8988T (cell line): ENCODE measurements around the gene CCSER2.
A peak's percentile ranks its signal among the peaks of the same experiment; 100 is the strongest.
"Not testable (repeated sequence)": the region's sequence is repeated elsewhere in the genome, so short reads cannot be mapped to it uniquely, and the experiment has no call there.

Source experiments
- DNase-seq: peaks from one replicate; pipeline ENCODE4 v3.0.0; 2011

The CCSER2 gene

DNA sequence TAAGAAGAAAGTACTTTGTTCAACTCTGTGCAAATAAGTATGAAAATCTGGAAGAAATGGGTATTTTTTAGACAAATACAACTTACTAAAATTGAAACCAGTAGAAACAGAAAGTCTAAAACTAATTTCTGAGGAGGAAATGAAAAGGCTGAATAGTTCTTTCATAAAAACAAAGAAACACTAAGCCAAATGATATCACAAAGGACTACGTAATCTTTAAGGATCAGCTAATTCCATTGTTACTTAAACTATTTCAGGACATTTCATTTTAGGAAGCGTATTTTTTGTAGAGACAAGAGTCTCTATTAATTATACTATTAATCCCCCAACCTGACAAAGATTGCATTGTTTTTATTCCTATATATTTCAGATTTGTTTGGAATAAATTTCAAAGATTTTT lies 11.2 kb upstream of the CCSER2 start:
- no peak for DNase-seq

DNA sequence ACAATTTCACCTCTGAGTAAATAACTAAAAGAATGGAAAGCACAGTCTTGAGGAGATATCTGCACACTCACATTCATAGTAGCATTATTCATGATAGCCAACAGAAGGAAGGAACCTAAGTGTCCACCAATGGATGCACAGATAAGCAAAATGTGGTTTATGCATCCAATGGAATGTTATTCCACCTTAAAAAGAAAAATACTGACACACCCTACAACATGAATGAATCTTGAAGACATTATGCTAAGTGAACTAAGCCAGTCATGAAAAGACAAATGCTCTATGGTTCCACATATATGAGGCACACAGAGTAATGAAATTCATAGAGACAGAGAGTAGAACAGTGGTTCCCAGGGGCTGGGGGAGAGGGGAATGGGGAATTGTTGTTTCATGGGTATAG lies 6.5 kb upstream of the CCSER2 start:
- DNase-seq = no peak

DNA sequence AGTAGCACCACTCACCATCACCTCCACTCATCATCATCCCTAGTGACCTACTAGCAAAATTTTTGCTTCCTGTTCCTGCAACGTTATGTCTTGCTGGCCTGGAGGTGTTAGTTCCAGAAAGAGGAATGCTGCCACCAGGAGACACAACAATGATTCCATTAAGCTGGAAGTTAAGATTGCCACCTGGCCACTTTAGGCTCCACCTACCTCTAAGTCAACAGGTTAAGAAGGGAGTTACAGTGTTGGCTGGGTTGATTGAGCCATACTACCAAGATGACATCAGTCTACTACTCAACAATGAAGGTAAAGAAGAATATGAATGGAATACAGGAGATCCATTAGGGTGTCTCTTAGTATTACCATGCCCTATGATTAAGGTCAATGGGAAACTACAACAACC lies 4.8 kb upstream of the CCSER2 start:
- DNase-seq = not testable (repeated sequence)

DNA sequence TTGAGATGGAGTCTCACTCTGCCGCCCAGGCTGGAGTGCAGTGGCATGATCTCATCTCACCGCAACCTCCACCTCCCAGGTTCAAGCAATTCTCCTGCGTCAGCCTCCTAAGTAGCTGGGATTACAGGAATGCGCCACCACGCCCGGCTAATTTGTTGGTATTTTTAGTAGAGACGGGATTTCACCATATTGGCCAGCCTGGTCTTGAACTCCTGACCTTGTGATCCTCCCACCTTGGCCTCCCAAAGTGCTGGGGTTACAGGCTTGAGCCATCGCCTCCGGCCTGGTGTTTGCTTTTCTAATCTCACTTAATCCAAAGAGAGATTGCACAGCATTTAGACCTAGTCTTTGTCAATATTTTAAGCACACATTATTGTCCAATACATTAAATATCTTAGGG lies 1.4 kb upstream of the CCSER2 start:
- DNase-seq = not testable (repeated sequence)

DNA sequence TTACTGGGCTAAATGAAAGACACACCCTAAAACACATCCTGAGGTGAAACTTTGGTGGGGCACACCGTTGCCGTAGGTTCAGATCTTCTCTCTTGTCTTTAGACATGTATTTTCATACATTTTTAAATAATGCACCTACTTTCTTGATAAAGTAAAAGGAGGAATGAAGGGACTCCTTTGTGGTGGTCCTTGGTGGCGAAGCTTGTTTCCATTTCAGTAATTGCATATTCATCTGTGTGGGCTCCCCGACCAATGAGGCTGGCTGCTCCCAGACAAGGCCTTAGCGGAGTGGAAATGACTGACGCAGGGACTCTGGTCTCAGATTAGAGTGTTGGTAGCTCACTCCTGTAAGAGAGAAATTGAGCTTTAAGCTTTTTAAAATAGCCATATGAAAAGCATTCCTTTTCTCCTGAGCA lies 815 bp downstream of the CCSER2 start:
- DNase-seq = no peak

DNA sequence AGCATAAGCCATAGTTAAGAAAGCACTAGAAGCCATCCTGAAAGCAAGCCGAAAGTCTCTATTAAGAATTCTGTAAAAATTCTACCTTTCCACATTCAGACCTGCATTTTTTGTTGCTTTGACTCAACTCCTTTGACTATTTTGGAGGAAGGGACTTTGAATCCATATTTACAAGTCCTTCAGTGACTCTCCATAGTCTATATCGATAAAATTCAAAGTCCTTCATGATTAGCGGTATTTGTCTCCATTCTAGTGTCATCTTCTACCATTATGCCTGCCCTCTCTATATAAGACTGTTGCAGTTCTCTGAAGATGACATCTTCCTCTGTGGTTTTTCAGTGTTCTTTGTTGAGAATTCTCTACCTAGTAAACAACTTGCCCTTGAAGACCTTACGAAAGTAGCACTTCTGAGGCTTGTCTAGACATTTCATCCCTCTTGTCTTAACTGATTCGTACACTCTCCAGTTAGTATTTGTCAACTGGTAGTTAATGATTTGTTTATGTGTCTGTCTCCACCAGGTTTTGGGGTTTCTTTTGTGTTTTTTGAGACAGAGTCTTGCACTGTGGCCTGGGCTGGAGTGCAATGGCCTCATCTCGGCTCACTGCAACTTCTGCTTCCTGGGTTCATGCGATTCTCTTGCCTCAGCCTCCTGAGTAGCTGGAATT lies 1.7 kb downstream of the CCSER2 start:
- no peak for DNase-seq

DNA sequence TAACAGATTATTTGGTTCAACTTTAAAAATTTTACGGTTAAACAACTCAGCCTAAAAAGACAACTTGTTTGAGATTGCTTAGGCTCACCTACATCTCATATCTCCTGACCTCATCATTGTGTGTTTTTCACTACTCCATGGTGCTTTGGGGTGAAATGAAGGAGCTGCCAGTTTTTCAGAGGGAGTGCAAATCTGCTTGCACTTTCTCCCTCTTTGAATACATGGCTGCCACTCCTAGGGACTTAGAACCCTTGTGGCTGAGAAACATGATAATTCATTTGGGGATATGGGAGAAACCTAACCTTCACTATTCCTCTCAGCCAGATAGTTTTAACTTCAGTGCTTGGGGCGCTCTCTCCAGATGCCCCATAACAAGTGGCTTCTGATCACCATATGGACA lies 2.7 kb downstream of the CCSER2 start:
- DNase-seq = no peak

DNA sequence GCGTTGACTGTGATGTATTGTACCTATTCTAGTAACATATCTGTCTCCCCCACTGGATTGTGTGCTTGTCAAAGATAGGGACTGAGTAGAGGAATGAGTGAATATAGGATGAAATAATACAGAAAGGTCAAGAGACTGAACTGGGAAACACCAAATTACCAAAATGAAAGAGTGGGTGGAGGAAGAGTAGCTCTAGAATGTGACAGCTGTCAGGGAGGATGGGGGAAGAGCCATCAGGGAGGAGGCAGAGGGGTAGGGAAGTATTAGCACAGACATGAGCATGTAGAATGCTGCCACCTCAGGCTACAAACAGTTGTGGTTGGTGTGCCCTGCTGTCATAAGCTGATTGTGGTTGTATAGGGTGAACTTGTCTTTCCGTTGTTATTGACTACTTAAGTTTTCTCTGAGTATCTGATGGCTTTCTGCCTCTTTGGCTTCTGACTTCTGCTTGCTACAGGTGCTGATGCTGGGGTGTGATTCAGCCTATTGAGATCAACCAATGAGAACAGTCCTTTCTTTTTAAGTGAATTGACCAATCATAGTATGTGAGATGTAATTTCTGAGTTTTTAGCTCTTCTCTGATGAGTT lies 5.6 kb downstream of the CCSER2 start:
- DNase-seq = no peak

DNA sequence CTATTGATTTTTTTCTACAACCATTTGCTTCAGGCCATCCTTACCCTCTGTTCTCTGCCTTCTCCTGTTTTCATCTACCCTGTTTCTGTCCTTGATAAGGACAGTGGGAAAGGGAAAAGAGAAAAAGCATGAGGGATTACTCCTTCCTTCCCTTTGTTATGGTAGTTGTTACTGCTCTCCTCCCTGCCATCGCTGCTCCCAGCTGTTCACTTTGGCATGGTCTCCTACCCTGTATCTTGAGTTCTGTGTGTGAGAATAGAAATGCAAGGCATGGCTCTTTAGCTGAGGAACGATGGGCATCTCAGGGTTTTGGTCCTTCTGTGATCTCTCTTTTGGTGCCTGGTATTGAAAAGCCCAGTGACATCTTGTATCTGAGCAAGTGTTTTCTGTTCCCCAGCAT lies 6.4 kb downstream of the CCSER2 start:
- DNase-seq = no peak

DNA sequence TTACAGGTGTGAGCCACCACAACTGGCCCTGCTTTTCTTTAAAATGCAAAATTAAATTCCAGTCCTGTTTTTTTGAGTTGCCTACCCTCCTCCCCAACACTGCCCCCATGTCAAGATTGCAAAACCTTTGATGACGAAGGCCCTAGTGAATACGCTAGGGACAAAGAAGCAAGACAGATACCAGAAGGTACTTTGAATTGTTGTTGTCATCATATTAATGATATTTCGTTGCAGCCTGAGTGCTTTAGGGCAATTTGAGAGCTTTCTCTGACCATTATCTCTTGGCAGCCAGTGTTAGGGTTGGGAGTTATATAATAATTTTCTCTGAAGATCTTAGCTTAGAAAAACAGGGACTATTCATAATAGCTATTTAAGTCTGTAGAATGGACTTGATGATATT lies 7.1 kb downstream of the CCSER2 start:
- DNase-seq = no peak

DNA sequence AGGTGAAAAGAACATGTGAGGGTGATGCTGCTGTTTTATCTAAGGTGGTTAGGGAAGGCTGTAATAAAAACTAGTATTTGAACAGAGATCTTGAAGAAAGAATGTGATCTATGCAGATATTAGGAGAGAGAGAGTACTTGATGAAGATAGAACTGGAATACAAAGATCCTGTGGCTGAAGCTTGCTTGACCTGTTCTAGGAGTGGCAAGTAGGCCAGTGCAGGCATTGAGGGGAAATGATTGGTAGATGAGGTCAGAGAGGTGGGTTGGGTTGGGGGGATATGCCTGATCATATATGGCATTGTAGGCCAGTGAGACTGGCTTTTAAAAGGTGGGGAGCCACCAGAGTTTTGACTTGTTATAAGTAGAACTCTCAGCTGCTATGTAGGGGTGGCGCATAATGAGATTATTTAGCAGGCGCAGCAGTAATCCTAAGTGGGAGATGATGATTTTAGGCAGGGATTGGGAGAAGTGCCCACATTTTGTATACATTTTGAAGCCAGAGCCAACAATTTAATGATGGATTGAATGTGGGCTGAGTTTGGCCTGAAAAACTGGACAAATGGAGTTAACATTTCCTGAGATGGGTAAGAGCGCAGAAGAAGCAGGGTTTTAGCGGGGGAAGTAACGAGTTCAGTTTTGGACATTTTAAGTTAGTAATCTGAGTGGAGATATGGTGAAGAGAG lies 8.2 kb downstream of the CCSER2 start:
- DNase-seq = no peak

DNA sequence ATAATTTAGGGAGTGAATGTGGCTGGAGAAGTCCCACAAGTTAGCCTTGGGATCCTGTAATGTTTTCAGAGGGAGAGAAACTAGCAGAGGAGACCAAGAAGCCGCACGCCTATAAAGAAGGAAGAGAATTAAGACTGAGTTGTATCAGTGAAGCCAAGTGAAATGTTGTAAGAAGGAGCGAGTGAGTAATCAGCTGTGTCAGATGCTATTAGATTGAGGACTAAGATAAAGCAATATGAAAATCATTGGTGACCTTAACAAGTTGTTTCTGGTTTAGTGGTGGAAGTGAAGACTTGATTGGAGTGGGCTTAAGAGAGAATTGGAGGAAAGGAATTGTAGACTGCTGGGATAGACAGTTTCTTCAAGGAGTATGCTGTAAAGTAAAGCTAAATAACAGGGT lies 8.8 kb downstream of the CCSER2 start:
- no peak for DNase-seq

DNA sequence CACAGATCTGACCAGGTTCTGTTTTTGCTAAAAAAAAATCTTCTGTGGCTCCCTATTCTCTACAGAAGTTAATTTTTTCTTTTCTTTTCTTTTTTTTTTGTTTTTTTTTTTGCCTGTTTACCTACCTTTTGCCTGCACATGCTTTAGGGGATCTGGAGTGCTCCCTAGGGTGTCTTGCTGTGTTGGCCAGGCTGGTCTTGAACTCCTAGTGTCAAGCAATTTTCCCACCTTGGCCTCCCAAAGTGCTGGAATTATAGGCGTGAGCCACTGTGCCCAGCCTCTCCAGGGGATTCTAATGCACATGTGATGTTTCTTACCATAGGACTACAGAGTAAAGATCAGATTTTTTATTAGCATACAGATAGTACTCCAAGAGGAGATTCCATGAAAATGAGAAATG lies 10.6 kb downstream of the CCSER2 start:
- no peak for DNase-seq

DNA sequence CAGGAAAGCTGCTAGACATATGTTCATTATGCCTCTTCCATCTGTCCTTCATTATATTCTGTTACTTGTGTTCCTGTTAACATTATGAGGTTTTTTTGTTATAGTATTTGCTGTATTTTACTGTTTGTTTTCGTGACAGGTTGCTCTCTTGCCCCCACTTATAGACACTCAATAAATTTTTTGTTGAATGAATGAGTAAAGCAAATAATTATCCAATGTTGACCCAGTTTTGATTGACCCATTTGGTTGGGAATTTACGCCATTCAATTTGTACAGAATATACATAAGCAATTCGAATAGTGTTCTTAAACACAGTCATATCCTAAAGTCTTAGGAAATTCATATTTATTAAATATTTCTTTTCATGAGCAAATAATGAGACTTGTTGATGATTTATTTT lies 11.8 kb downstream of the CCSER2 start:
- no peak for DNase-seq

DNA sequence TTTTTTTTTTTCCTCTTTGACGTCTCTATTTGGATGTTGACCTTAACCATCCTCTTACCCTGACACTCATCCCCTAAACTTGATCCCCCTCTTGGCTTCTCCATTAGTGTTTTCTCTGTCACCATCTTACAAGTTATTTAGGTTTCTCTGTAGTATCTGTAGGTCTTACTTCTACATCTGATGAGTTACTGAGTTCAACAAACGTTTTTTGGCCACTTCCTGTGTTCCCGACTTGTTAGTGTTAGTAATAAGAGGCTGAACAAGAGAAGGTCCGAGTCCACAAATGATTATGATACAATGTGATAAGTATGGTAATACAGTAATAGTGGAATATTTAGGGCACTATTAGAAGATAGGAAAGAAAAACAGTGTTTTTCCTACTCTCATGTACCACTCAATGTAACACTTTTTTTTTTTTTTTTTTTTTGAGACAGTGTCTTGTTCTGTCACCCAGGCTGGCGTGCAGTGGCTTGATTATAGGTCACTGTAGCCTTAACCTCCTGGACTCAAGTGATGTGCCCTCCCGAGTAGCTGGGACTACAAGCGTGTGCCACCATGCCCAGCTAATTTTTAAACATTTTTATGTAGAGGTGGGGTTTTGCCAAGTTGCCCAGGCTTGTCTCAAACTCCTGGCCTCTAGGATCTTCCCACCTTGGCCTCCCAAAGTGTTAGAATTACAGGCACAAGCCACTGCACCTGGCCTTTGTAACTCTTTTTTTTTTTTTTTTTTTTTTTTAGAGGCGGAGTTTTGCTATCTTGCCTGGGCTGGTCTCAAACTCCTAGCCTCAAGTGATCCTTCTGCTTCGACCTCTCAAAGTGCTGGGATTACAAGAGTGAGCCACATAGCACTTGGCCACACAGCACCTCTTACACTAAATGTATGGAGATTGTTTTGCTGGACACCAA lies 12.5 kb downstream of the CCSER2 start:
- no peak for DNase-seq

DNA sequence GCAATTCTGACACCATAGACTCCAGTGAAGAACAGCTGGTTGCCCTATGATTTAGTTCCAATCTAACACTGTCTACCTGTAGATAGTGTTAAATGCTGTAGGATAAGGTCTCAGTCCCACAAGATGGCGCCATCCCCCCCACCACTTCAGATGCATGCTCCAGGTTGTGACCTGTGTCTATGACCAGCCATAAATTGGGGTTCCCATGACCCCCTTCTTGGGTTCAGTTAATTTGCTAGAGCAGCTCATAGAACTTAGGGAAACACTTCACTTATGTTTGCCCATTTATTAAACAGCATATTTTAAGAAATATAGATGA lies 13.1 kb downstream of the CCSER2 start:
- no peak for DNase-seq

DNA sequence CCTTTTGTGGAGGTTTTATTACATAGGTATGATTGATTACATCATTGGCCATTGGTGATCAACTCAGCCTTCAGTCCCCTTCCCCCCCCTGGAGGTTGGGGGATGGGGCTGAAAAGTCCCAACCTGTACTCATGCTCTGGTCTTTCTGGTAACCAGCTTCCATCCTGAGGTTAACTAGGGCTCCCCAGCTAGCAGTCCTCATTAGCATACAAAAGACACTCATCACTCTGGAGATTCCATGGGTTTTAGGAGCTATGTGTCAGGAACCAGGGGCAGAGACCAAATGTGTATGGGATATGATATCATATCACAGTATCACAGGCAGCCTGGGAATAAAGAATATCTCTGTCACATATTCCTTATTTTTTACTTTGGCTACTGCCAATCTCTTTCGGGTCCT lies 13.6 kb downstream of the CCSER2 start:
- DNase-seq = no peak

DNA sequence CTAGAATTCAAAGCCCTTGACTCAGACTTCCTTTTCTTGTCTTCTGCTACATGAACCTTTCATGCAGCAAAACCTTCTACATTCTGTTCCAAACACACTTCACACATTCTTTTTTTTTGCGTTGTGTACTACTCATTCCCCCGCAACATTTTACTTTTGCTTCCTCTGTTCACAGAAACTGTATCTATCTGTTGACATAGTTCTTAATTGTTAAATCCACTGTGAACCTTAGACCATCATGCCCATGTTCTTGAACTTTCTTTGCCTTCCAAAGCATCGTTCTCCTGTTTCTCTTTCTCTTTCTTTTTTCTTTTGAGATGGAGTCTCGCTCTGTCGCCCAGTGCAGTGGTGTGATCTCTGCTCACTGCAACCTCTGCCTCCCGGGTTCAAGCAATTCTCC lies 14.2 kb downstream of the CCSER2 start:
- DNase-seq = no peak

DNA sequence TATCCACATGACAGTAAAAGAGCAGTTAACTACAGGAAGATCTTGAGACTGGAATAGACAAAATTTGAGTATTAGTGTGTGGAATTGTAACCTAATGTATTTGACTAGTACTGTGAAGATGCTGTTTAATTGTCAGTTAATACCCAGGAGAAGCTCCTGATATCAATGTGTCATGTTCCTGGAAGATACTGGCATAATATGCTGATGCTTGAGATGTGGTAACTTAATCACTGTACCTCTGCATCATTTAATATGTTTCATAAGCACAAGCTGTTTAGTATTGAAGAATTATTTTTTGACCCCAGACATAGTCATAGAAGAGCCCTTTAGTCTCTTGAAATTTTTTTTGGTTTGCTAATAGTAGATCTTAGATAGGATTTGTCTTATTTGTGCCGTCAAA lies 15.4 kb downstream of the CCSER2 start:
- no peak for DNase-seq

DNA sequence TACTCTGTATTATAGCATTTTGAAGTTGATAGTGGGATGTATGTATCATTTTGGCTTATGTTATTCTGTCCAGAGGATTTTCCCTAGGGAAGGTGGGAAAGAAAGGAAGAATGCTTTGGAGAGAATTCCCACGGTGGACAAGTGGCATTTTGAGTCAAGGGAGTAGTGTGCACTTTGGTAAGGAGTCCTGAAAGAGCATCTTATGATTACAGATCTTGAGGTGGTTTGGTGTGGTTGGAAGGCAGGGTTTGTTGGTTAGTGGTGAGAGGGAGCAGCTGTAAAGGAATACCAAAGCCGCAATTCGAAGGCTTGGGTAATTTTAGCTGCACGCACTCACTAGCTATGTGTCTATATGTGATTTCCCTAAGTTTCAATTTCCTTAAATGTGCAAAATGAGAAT lies 16.1 kb downstream of the CCSER2 start:
- no peak for DNase-seq

DNA sequence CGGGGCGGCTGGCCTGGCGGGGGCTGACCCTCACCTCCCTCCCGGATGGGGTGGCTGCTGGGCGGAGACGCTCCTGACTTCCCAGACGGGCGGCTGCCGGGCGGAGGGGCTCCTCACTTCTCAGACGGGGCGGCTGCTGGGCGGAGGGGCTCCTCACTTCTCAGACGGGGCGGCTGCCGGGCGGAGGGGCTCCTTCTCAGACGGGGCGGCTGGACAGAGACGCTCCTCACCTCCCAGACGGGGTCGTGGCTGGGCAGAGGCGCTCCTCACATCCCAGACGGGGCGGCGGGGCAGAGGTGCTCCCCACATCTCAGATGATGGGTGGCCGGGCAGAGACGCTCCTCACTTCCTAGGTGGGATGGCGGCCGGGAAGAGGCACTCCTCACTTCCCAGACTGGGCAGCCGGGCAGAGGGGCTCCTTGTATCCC lies 19.2 kb downstream of the CCSER2 start:
- not testable (repeated sequence) for DNase-seq

DNA sequence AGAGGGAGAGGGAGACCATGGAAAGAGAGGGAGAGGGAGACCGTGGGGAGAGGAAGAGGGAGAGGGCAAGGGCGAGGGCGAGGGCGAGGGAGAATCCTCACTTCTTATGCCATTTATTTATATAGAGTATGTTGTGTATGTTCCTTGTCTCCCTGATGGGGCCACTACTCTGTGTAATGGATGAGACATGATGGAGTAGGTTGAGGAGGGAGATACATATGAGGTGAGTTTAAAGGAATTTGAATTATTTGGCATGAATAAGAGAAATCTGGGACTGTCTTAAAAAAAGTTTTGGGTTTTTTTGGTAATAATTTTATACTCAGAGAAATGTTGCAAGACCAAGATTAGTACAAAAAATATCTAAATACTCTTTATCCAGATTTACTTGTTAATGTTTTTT lies 20.1 kb downstream of the CCSER2 start:
- DNase-seq = peak; percentile 59

DNA sequence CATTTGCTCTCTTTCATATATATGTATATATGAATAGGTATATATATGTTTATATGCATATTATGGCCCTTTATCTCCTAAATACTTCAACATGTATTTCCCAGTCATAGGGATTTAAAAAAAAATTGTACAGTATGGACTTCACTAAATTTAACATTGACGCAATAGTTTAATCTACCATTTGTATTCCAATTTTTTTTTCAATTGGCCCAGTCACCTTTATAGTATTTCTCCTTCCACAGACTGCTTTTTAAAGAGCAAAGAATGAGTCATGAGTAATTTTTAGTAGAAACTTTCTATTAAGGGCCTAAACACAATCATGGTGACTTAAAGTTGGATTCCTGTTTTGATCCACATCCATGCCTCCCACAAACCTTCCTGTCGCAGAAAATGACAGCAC lies 20.5 kb downstream of the CCSER2 start:
- DNase-seq = no peak
